ENCODE results near the gene AFAP1. TPM values are rescaled to one million over a fixed set of nuclear protein-coding genes. Genes with fewer than 3 reads are reported as not detected.

Gene AFAP1
- total RNA-seq, 1 experiment from 2014 or later: 23.6 TPM

GRCh38 chr4:7800410-7800809 is 139.3 kb downstream of the AFAP1 start:
- DNase-seq (ENCODE audit: low spot score) (no peak), ATAC-seq (no peak)
- H3K9me3 Mint-ChIP-seq: peaks cover 13% of the 10 kb centered on the region
- H3K4me1 Mint-ChIP-seq: peaks cover 14% of the 10 kb centered on the region
- ChIA-PET CTCF (interaction anchor here (0.6 to 3.7 kb wide), 5 partner anchors 8 to 368 kb away, joined by 3 to 41 read pairs (median 6); no protein-coding TSS in a partner anchor), POLR2A (no interaction called here)
- TF ChIP-seq ETV6 (CRISPR knock-in tag; IDR thresholded peaks at IDR 0.05) (no peak), ZBTB21 (CRISPR knock-in tag; IDR thresholded peaks at IDR 0.05; ENCODE audit: borderline replicate concordance) (no peak), ZNF416 (CRISPR knock-in tag; IDR thresholded peaks at IDR 0.05) (no peak), ESRRA (CRISPR knock-in tag; IDR thresholded peaks at IDR 0.05; ENCODE audit: borderline replicate concordance) (no peak), PREB (CRISPR knock-in tag; IDR thresholded peaks at IDR 0.05; ENCODE audit: borderline replicate concordance) (no peak), MYBL2 (CRISPR knock-in tag; IDR thresholded peaks at IDR 0.05) (no peak), USF1 (CRISPR knock-in tag; IDR thresholded peaks at IDR 0.05) (no peak), NR1H2 (CRISPR knock-in tag; IDR thresholded peaks at IDR 0.05) (no peak), HMGA2 (CRISPR knock-in tag; IDR thresholded peaks at IDR 0.05) (no peak), JAZF1 (CRISPR knock-in tag; IDR thresholded peaks at IDR 0.05) (no peak), TEAD4 (CRISPR knock-in tag; IDR thresholded peaks at IDR 0.05) (no peak), ZNF396 (CRISPR knock-in tag; IDR thresholded peaks at IDR 0.05; ENCODE audit: borderline replicate concordance) (no peak)
- TF ChIP-seq, protein P1, sequence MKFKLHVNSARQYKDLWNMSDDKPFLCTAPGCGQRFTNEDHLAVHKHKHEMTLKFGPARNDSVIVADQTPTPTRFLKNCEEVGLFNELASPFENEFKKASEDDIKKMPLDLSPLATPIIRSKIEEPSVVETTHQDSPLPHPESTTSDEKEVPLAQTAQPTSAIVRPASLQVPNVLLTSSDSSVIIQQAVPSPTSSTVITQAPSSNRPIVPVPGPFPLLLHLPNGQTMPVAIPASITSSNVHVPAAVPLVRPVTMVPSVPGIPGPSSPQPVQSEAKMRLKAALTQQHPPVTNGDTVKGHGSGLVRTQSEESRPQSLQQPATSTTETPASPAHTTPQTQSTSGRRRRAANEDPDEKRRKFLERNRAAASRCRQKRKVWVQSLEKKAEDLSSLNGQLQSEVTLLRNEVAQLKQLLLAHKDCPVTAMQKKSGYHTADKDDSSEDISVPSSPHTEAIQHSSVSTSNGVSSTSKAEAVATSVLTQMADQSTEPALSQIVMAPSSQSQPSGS (CRISPR knock-in tag; IDR thresholded peaks at IDR 0.05; ENCODE audit: borderline replicate concordance, low read depth): no peak
- TF ChIP-seq, protein P2, sequence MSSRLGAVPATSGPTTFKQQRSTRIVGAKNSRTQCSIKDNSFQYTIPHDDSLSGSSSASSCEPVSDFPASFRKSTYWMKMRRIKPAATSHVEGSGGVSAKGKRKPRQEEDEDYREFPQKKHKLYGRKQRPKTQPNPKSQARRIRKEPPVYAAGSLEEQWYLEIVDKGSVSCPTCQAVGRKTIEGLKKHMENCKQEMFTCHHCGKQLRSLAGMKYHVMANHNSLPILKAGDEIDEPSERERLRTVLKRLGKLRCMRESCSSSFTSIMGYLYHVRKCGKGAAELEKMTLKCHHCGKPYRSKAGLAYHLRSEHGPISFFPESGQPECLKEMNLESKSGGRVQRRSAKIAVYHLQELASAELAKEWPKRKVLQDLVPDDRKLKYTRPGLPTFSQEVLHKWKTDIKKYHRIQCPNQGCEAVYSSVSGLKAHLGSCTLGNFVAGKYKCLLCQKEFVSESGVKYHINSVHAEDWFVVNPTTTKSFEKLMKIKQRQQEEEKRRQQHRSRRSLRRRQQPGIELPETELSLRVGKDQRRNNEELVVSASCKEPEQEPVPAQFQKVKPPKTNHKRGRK (CRISPR knock-in tag; IDR thresholded peaks at IDR 0.05; ENCODE audit: borderline replicate concordance): no peak
- TF ChIP-seq, protein P3, sequence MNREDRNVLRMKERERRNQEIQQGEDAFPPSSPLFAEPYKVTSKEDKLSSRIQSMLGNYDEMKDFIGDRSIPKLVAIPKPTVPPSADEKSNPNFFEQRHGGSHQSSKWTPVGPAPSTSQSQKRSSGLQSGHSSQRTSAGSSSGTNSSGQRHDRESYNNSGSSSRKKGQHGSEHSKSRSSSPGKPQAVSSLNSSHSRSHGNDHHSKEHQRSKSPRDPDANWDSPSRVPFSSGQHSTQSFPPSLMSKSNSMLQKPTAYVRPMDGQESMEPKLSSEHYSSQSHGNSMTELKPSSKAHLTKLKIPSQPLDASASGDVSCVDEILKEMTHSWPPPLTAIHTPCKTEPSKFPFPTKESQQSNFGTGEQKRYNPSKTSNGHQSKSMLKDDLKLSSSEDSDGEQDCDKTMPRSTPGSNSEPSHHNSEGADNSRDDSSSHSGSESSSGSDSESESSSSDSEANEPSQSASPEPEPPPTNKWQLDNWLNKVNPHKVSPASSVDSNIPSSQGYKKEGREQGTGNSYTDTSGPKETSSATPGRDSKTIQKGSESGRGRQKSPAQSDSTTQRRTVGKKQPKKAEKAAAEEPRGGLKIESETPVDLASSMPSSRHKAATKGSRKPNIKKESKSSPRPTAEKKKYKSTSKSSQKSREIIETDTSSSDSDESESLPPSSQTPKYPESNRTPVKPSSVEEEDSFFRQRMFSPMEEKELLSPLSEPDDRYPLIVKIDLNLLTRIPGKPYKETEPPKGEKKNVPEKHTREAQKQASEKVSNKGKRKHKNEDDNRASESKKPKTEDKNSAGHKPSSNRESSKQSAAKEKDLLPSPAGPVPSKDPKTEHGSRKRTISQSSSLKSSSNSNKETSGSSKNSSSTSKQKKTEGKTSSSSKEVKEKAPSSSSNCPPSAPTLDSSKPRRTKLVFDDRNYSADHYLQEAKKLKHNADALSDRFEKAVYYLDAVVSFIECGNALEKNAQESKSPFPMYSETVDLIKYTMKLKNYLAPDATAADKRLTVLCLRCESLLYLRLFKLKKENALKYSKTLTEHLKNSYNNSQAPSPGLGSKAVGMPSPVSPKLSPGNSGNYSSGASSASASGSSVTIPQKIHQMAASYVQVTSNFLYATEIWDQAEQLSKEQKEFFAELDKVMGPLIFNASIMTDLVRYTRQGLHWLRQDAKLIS (CRISPR knock-in tag; IDR thresholded peaks at IDR 0.05; ENCODE audit: borderline replicate concordance): no peak
- TF ChIP-seq, protein P4, sequence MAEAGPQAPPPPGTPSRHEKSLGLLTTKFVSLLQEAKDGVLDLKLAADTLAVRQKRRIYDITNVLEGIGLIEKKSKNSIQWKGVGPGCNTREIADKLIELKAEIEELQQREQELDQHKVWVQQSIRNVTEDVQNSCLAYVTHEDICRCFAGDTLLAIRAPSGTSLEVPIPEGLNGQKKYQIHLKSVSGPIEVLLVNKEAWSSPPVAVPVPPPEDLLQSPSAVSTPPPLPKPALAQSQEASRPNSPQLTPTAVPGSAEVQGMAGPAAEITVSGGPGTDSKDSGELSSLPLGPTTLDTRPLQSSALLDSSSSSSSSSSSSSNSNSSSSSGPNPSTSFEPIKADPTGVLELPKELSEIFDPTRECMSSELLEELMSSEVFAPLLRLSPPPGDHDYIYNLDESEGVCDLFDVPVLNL (CRISPR knock-in tag; IDR thresholded peaks at IDR 0.05; ENCODE audit: borderline replicate concordance, low read depth): no peak
- no peaks in the 10 kb centered on the region for H3K27me3 Mint-ChIP-seq (ENCODE audit: low read depth)
- no peak overlapping the region for H3K4me3 Mint-ChIP-seq
- H3K27ac Mint-ChIP-seq: 0 out of 2 replicates have a peak overlapping the region, but pooled peaks have one; percentile 14
- H3K36me3 Mint-ChIP-seq: peaks cover 35% of the 10 kb centered on the region
